ENCODE measurements around the gene PIR.

- no peak for TF ChIP-seq CBFB (CRISPR knock-in tag; IDR thresholded peaks at IDR 0.05; ENCODE audit: low read depth)
- TF ChIP-seq CTCF (IDR thresholded peaks at IDR 0.05): no peak
- TF ChIP-seq USF2 (CRISPR knock-in tag; IDR thresholded peaks at IDR 0.05): no peak
- no peak for TF ChIP-seq MAX (CRISPR knock-in tag; IDR thresholded peaks at IDR 0.05)
- no peak for TF ChIP-seq AFF4 (CRISPR knock-in tag; IDR thresholded peaks at IDR 0.05; ENCODE audit: borderline replicate concordance)
- no peak for TF ChIP-seq ZNF121 (CRISPR knock-in tag; IDR thresholded peaks at IDR 0.05)
- no peak for TF ChIP-seq ZNF263 (CRISPR knock-in tag; IDR thresholded peaks at IDR 0.05; ENCODE audit: low read depth)
- no peak for TF ChIP-seq ATF2 (CRISPR knock-in tag; IDR thresholded peaks at IDR 0.05; ENCODE audit: borderline replicate concordance, low read depth)
- TF ChIP-seq TCF7 (CRISPR knock-in tag; IDR thresholded peaks at IDR 0.05; ENCODE audit: low read depth): no peak
- no peak for TF ChIP-seq ATF6 (CRISPR knock-in tag; IDR thresholded peaks at IDR 0.05)
- TF ChIP-seq GABPB1 (CRISPR knock-in tag; IDR thresholded peaks at IDR 0.05): no peak
- no peak for TF ChIP-seq CREM (CRISPR knock-in tag; IDR thresholded peaks at IDR 0.05)
- no peak for TF ChIP-seq CREB1 (CRISPR knock-in tag; IDR thresholded peaks at IDR 0.05)
- TF ChIP-seq ETV6 (CRISPR knock-in tag; IDR thresholded peaks at IDR 0.05): no peak
Measured at GRCh38 chrX:15493118-15493962, at the start of gene PIR.

Data from WTC11 (cell line).